Spleen (tissue), 7 donors: ENCODE measurements around the gene DRD4.

Experiments used
- CTCF ChIP-seq, 11 experiments: fragments of 200-600 bp in 7 of 11; fragments of 450-650 bp in 4 of 11; sonication (generic) in 4 of 11; IDR thresholded peaks in 8 of 11; conservative IDR thresholded peaks in 3 of 11; 1 replicate in 7 of 11; 2 replicates in 4 of 11; pipeline versions ENCODE4 v1.4.0 to v1.8.0; 2016 to 2021; ENCODE audit warnings: antibody characterized with exemption in 11 of 11, inconsistent platforms in 4 of 11, mild to moderate bottlenecking in 1 of 11
- POLR2AphosphoS5 ChIP-seq, 3 donors: sonication (generic); formaldehyde crosslinking; IDR thresholded peaks; one replicate each; pipeline ENCODE4 v1.5.1; 2017; ENCODE audit warnings: antibody characterized with exemption in 3 of 3
- donor health status: DM: no; HTN: no; CAD: no; lungs with moderate emphysema.
- donor health status: DM: no; HTN: no; CAD: no.
- donor health status: DM: no; HTN: no; CAD: no.

DNA sequence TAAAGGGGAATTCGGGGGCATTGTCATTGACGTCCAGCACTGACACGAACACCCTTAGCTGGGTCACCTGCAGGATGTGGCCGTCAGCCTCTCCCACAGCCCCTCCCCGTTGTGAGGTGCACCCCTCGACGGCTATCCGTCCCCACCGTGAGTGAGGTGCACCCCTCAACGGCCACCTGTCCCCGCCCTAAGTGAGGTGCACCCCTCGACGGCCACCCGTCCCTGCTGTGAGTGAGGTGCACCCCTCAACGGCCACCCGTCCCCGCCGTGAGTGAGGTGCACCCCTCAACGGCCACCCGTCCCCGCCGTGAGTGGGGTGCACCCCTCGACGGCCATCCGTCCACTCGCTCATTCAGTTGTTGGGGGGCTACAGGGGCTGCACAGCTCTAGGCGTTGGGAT lies 15.2 kb upstream of the DRD4 start:
- TF ChIP-seq CTCF (IDR thresholded peaks at IDR 0.05 in 8 of 11, conservative IDR thresholded peaks at IDR 0.05 in 3 of 11) (no peak), POLR2AphosphoS5 (IDR thresholded peaks at IDR 0.05) (no peak)
